ENCODE measurements around the gene SAPCD1. TPM values are rescaled to one million over a fixed set of nuclear protein-coding genes. Genes with fewer than 3 reads are reported as not detected.

SAPCD1 gene
- total RNA-seq, 1 donor from 2014 or later: 0.47 TPM

DNA sequence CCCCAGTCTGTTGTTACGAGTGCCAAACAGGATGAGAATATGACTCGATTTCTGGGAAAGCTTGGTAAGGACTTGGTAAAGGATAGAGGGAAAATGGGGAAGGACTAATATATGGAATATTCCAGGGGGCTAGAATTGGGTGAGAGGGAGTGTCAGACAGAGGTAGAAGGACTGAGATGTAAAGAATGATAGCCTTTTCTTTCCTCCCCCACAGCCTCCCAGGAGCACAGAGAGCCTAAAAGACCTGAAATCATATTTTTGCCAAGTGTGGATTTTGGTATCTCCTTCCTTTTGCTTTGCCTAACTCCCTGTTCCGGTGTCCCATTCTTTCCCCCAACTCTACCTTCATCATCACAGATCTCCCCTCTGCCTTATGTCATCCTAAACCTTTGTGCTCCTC lies 19.6 kb upstream of the SAPCD1 start:
- no peak for ATAC-seq
- DNase-seq: no peak
- intact Hi-C loops (cut with micrococcal nuclease): no loop called here

DNA sequence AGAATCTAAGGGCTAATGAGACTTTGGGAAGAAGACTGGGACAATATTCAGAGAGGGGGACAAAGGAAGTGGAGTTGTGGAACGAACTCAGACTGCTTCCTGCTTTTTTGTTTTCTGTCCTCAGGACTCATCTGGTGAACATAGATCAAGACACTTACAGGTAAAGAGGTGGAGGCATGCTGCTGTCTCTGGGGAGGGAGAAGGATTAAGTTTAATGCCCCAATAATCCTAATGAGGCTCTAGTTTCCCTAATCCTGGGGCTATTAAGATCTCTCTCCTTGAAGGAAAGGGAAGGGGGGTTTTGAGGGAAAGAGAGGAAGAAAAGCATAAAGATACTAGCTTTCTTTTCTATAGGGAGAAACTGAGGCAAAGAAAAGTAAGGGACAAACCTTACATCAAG lies 18.0 kb upstream of the SAPCD1 start:
- DNase-seq (no peak), ATAC-seq (no peak)
- intact Hi-C loops (cut with micrococcal nuclease): no loop called here

DNA sequence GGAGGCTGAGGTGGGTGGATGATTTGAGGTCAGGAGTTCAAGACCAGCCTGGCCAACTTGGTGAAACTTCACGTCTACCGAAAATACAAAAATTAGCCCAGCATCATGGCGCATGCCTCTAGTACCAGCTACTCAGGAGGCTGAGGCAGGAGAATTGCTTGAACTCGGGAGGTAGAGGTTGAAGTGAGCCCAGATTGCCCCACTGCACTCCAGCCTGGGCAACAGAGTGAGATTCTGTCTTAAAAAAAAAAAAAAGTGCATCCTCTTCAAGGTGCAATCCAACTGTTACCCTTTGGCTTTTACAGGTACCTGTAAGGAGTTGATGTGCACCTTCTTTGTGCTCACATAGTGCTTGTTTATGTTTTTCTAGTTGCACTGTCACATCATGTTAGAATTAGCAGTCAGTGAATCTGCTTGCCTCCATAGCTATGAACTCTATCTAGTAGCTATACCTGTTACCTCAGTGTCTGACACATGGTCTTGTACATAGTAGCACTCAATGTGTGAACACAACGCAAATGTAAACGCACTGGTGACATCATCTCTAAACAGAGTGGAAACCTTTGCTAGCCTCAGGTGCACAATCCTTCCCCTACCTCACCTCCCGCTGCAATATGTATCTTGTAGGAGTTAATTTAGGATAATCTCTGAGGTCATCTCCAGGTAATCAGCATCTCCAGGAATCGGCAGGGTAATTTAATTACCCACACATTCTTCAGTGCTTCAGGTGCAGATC lies 13.0 kb upstream of the SAPCD1 start:
- ATAC-seq (no peak), DNase-seq (no peak)
- intact Hi-C loops (cut with micrococcal nuclease): no loop called here

DNA sequence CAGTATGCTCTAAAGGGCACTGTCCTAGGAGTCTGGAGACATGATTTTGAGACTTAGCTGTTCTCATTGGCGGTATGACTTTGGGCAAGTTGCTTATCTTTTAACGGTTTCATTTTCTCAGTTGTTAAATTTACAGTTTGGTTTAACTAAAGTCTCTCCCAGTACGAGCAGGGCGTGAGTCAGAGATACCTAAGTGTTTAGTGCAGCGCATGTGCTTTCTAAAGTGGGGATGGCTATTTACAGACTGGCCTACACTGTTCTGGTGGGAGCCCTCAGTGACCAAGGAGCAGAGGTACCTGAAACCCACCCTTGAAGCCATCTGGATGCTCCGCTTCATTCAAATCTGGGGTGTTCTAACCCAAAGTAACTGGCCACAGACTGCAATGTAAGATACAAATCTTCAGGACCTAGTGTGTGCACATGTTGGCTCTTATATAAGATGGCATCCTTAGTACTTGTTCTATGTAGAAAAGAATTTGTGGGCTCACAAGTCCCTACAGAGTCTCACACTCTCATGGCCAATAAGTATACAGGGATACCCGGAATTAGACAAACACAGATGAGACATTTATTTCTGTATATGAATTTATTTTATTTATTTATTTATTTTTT lies 11.9 kb upstream of the SAPCD1 start:
- no peak for ATAC-seq

DNA sequence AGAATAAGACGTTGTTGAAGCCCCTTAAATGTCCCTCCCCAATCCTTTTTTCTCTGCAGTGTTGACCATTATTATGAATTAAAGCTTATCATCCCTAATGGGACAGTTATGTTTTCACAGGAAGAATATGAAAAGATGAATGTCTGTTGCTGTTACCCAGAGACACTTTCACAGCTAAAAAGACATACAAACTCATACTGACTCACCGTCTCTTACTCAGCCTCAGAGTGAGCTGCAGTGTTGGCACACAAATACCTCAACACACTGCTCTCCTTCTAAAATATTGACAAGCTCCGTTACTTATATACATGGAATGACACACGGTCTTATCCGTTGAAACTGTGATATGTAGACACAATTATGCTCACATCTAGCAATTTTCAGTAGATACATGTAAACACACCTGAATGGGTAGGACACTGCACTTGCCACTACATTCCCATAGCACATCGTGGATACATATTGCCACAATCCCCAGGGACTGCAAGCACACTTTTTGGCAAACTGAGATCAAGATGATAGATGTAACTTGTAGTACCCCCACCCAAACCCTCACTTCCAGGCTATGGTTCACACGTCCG lies 9.6 kb upstream of the SAPCD1 start:
- intact Hi-C loops (cut with micrococcal nuclease): no loop called here
- DNase-seq (no peak), ATAC-seq (no peak)

More for the DNA sequence above, 11.9 kb upstream of the SAPCD1 start:
- DNase-seq: no peak
- intact Hi-C loops (cut with micrococcal nuclease): no loop called here

DNA sequence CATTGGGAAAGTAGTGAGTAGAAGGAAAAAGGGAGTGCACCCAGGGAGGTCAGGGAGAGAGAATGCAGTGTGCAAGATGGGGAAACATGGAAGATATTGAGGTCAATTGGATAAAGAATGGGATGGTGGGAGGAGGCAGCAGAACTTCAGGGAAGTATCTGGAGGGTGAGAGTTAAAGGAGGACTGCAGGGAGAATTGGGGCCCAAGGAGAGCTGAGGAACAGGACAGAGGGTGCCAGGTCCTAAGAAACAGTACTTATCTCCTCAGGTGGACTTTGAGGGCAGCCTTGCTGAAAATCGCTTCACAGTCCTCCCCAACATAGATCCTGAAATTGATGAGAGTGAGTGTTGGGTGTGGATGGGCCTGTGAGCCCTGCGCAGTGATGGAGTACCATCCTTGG lies 4.2 kb upstream of the SAPCD1 start:
- no peak for DNase-seq
- intact Hi-C loops (cut with micrococcal nuclease): no loop called here
- no peak for ATAC-seq

DNA sequence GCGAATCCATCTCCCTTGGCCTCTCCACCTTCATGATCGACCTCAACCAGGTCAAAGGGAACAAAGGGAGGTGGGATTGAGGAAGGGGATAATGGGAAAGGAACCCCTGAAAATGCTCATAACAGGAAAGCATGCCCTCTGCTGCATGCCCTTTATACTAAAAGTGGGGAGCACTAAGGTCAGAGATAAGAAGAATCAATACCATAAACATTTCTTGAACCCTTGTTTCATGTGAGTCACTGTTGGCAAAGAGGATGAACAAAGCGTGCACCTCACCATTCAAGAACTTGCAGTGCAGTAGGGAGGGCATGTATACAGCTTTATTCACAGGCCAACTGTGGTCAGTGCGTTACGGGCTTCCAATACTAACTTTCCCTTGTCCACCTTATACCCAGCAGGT lies 1.7 kb upstream of the SAPCD1 start:
- ATAC-seq: no peak
- DNase-seq: no peak
- intact Hi-C loops (cut with micrococcal nuclease): no loop called here

DNA sequence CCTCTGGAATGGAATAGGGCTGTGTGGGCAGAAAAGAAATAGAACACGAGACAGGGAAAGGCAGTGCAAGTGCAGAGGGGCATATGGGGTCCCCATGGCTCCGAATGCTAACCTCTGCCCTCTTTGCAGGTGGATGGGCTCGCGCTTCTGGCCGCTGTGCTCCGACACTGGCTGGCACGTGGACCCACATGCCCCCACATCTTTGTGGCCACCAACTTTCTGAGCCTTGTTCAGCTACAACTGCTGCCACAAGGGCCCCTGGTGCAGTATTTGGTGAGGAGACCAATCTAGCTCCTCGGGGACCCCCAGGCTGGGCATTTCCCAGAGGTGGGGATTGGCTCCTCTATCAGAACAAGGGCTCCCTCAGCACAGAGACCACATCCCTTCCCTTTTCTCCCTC lies 1.1 kb upstream of the SAPCD1 start:
- ATAC-seq: no peak
- intact Hi-C loops (cut with micrococcal nuclease): no loop called here
- no peak for DNase-seq

DNA sequence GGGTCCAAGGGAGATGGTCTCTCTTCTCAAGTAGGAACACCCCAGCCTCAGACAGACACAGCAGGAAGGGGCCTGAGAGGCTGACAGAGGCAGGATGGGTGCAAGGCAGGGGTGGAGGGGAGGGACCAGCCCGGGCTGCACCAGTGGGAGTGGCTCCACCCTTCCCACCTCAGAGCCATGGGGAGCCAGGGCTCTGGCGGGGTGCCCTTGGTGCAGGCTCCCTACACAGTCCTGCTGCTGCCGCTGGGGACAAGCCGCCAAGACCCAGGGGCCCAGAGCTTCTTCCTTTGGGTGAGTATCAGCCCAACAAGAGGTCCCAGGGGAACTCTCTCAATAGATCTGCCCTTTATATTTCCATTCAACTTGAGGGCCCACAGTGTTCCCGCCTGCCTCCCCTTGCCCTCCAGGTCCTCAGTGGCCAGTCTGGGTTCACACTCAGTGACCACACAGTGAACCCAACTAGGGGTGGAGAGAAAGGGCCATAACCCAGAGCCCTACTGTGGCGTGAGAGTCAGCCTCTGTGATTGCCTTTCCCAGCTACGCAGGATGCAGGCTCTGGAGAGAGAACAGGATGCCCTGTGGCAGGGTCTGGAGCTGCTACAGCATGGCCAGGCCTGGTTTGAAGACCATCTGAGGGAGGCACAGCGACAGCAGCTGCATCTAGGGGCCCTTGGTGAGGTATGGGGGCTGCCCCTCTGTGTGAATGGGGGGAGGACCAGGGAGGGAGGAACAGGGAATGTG lies 592 bp downstream of the SAPCD1 start:
- ATAC-seq (no peak), DNase-seq (no peak)
- intact Hi-C loops (cut with micrococcal nuclease): no loop called here

DNA sequence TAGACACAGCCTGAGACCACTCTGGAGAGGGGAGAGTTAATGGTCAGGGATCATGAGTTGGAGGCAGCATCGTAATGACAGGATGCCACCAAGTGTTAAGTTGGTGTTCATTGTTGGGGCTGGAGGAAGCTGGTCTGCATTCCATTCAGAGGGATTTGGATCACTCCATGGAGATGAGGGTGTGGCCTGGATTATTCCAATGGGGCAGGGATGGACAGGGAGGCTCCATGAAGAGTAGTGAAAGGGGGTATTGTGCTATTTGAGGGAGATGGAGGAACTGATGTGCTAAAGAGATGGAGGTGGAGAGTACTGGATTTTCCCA lies 1.1 kb downstream of the SAPCD1 start:
- intact Hi-C loops (cut with micrococcal nuclease): no loop called here
- ATAC-seq: peak; percentile 39
- DNase-seq: no peak

DNA sequence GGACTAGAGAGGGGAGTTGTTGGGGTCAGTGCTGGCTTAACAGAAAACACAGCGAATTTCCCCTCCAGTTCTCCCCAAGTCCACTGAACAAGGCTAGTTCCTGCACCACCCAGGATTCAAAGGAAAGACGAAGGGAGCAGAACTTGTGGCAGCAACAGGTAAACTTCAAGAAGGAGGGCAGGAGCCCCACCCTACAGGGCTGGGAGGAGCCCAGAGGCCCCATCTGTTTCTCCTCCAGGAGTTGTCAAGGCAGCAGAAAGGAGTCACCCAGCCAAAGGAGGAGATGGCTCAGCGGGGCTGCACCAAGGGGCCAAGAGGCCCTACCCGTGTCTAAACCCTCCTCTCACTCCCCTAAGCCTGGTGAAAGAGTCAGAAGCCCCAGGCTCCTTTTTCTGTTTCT lies 1.7 kb downstream of the SAPCD1 start:
- DNase-seq (no peak), ATAC-seq (no peak)
- intact Hi-C loops (cut with micrococcal nuclease): no loop called here

DNA sequence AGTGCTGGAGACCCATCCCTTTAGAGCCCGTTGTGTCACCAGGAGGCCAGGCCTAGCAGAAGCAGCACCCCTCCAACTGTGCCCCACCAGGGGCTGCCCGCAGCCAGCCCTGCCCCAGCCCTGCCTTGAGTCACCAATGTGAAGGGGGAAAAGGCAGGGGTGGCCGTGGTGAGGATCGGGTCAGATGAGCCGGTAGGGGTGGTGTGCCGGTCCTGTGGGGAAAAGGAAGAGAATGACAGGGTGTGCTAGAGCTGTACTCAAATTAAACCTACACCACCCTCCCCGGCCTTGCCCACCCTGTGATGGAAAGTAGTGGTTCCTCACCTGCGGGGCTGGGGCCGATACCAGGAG lies 3.1 kb downstream of the SAPCD1 start:
- intact Hi-C loops (cut with micrococcal nuclease): no loop called here
- ATAC-seq (no peak), DNase-seq (no peak)

DNA sequence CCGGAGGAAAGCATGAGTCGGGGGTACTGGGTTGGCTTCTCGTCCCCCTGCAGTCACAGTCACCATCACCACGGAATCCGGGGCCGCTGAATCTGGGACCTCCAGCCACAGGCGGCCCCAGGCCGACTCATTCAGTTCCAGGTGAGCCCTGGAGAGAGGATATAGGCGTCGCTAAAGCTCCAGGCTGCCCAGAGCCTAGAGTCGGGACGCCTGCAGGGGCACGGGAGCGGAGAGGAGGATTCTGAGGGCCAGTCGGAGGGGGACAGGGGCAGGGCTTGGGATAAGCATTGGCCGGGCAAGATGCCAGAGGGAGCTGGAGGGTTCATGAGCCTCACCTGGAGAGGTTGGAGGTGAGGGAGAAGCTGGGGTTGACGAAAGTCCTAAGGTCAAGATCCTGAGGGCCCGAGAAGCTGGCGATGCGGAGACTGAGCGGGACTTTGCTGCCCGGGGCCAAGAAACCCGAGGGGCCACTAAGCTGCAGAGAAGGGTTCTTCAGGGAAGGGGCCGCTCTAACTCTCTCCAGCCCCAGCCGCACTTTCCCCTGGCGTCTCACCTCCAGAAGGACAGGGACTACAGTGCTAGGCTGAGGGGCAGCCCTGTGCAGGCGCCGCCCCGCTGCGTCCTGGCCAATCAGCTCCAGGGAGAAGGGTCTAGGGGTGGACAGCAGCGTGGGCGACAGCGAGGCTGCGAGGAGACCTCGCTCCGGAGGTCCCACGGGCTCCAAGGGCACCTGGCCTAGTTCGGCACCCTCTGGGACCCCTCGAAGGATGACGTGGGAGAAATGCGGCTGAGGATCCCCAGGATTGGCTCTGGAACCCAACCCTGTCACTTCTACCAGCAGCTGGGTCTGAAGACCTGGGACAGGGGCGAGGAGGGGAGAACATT lies 3.7 kb downstream of the SAPCD1 start:
- DNase-seq: peak; percentile 55
- intact Hi-C loops (cut with micrococcal nuclease): no loop called here
- ATAC-seq: peak; percentile 58

DNA sequence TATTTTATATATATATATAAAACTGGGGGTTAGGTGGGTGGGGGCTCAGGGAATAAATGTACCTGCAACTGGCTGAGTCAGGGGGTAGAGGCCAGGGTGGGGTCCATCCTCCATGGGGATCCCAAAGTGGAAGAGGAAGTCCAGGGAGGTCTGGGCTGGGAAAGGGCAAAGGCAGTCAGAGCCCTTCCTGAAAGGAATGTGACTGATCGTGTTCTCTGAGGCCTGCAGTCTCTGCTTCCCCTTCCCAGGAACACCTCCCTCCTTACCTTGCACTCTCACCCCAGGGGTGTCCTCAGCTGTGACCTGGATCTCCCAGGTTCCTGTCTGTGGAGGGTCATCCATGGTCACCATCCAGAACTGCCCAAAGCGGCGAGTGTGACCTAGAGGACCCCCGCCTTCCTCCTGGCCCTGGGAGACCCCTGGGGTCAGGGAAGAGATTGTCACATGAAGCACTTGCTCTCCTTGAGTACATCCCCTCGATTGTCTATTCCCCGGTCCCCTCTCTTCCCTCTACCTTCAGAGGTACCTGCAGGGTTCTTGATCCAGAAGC lies 4.7 kb downstream of the SAPCD1 start:
- intact Hi-C loops (cut with micrococcal nuclease): no loop called here
- DNase-seq: no peak
- ATAC-seq: no peak

DNA sequence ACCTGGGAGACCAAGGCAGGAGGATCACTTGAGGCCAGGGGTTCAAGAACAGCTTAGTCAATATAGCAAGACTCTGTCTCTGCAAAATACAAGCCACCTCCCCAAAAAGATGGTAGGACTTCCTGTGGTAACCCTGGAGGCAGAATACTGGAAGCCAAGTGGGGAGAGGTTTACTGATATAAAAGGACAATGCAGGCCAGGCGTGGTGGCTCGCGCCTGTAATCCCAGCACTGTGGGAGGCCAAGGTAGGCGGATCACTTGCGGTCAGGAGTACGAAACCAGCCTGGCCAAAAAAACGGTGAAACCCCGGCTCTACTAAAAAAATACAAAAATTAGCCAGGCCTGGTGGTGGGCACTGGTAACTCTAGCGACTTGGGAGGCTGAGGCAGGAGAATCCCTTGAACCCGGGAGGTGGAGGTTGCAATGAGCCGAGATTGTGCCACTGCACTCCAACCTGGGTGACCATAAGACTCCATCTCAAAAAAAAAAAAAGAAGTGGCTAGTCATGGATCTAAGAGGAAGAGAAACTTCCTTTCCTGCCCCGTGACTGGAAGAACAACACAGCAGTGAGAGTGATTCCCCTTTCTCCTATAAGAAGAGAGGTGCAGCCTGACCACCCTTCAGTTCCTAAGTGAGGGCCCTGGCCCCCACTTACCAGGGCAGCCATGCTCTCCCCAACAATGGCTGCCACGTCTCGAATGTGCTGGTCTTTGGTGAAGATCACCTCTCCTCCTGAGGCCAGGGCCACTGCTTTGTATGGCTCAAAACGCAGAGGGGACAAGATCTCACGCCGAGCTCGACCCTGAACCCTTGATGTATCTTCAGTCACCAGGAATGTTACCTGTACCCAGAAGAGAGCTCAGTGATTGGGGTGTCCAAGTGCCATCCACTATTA lies 6.2 kb downstream of the SAPCD1 start:
- intact Hi-C loops (cut with micrococcal nuclease): no loop called here
- DNase-seq (no peak), ATAC-seq (peak; percentile 25)

DNA sequence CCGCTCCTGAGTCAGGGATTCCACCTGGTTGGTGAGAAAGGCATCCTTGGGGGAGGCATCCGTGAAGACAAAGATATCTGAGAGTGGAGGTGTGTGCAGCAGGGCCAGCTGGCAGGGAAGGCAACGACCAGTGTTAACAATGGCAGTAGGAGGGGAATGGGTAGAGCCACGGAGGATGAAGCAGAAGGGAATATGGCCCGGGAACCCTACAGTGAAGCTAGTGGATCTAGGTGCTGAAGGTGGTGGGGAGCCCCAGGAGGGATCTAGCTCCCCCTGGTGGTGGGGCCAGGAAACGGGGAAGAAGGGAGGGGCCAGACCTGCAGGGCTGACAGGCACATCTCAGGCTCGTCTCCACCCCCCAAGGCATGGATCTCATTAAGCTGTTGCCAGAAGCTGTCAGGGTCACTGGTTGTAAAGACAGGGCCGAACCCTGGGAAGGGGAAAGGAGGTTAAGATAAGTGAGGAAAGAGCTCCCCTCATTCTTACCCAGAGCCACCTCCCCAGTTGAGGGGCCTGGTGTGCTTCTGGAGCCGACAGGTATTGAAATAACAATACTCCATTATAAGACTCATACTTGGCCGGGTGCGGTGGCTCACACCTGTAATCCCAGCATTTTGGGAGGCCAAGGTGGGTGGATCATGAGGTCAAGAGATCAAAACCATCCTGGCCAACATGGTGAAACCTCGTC lies 7.4 kb downstream of the SAPCD1 start:
- intact Hi-C loops (cut with micrococcal nuclease): no loop called here
- ATAC-seq (peak; percentile 65), DNase-seq (peak; percentile 78)

DNA sequence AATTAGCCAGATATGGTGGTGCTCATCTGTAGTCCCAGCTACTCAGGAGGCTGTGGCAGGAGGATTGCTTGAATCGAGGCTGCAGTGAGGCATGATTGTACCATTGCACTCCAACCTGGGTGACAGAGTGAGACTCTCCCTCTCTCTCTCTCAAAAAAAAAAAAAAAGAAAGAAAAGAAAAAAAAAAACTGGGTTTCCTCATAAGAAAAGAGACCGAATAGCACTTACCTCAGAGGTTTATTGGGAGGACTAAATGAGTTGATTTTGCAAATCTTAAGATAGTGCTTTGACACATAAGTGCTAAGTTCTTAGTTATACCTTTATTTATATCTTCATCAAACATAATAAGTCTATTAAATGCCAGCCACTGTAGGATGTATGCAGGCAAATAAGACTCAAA lies 8.4 kb downstream of the SAPCD1 start:
- no peak for ATAC-seq
- intact Hi-C loops (cut with micrococcal nuclease): no loop called here
- DNase-seq: no peak

DNA sequence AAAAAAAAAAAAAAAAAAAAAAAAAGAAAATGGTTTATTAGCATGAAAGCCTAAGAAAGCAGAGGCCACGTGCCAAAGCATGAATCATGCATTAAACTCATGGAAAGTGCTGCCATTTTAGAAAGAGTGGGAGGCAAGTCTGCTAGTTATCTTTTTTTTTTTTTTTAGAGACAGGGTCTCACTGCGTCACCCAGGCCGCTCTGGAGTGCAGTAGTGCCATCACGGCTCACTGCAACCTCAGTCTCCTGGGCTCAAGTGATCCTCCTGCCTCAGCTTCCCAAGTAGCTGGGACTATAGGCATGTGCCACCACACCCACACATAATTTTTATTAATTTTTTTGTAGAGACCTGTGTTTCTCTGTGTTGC lies 9.5 kb downstream of the SAPCD1 start:
- ATAC-seq: no peak
- intact Hi-C loops (cut with micrococcal nuclease): no loop called here
- no peak for DNase-seq

Measured in left ventricle myocardium superior (tissue), 1 donor.